Calu3 (cell line): ENCODE data around the gene FBXL19. TPM values are rescaled to one million over a fixed set of nuclear protein-coding genes. Genes with fewer than 3 reads are reported as not detected.
"Not testable (repeated sequence)": the region's sequence is repeated elsewhere in the genome, so short reads cannot be mapped to it uniquely, and the experiment has no call there.

ENCODE experiments used
- BruUV-seq: library from RNA; stranded (reverse); fragments of 400-500 nt; replicated peaks from 2 replicates; lab custom pipeline; 2021; lab: Mats Ljungman, UMichigan
- CTCF ChIA-PET: fragments of 300-600 bp; sonication (Branson Sonifier 250); formaldehyde crosslinking; loops from one replicate; lab custom pipeline; 2022; ENCODE audit warnings: antibody characterized with exemption; lab: Charles Lee
- DNase-seq: peaks from one replicate; pipeline ENCODE4 v3.0.0; 2022
- H3K27ac Mint-ChIP-seq: one replicate; pipeline ENCODE4 v1.8.0; 2022; ENCODE audit warnings: mixed read lengths; ENCODE audit not compliant: unreplicated experiment
- H3K27me3 Mint-ChIP-seq: one replicate; pipeline ENCODE4 v1.8.0; 2022; ENCODE audit warnings: mixed read lengths; ENCODE audit not compliant: unreplicated experiment
- H3K36me3 Mint-ChIP-seq: one replicate; pipeline ENCODE4 v1.8.0; 2022; ENCODE audit warnings: mild to moderate bottlenecking, moderate library complexity, mixed read lengths; ENCODE audit not compliant: insufficient read depth, unreplicated experiment
- H3K4me1 Mint-ChIP-seq: one replicate; pipeline ENCODE4 v1.8.0; 2022; ENCODE audit warnings: mild to moderate bottlenecking, low read depth, mixed read lengths; ENCODE audit not compliant: unreplicated experiment
- H3K4me3 Mint-ChIP-seq: one replicate; pipeline ENCODE4 v1.8.0; 2022; ENCODE audit warnings: mild to moderate bottlenecking, low read depth, moderate library complexity, mixed read lengths; ENCODE audit not compliant: unreplicated experiment
- H3K9me3 Mint-ChIP-seq: one replicate; pipeline ENCODE4 v1.8.0; 2022; ENCODE audit warnings: low read depth, mixed read lengths; ENCODE audit not compliant: unreplicated experiment
- CTCF ChIP-seq: fragments of 200-600 bp; IDR thresholded peaks from one replicate; pipeline ENCODE4 v1.8.0; 2022; ENCODE audit warnings: antibody characterized with exemption; ENCODE audit not compliant: unreplicated experiment
- intact Hi-C: fragments of 100-400 bp; cut with micrococcal nuclease; formaldehyde crosslinking; loops from one replicate; pipeline ENCODE4 v1.10.0; 2022; ENCODE audit not compliant: unreplicated experiment
- total RNA-seq: library from RNA; stranded (reverse); gene quantifications from 2 replicates; pipeline ENCODE4 v1.2.3, GENCODE V29; 2022

The FBXL19 gene
- total RNA-seq, 1 experiment from 2014 or later, result 43.2 TPM

- no peaks in the 10 kb centered on the region for H3K9me3 Mint-ChIP-seq
- intact Hi-C loops, result no loop called here
- H3K27me3 Mint-ChIP-seq, result no peaks in the 10 kb centered on the region
- no peak for TF ChIP-seq CTCF
- H3K27ac Mint-ChIP-seq, result no peak overlapping the region
- CTCF ChIA-PET, result interaction anchor here (0.7 kb wide), 1 partner anchor 50 kb away, joined by 7 read pairs; no protein-coding TSS in a partner anchor
- H3K36me3 Mint-ChIP-seq, result peaks cover 42% of the 10 kb centered on the region
- H3K4me1 Mint-ChIP-seq, result peaks cover 21% of the 10 kb centered on the region
- no TSS peak for BruUV-seq
- H3K4me3 Mint-ChIP-seq, result no peak overlapping the region
- no peak for DNase-seq
These were observed 33.7 kb upstream of the FBXL19 start for GRCh38 chr16:30889721-30890120.

GRCh38 chr16:30891043-30891823, 32.1 kb upstream of the FBXL19 start:
- DNase-seq, intact Hi-C loops, H3K27me3 Mint-ChIP-seq, H3K4me3 Mint-ChIP-seq, H3K27ac Mint-ChIP-seq, BruUV-seq, H3K9me3 Mint-ChIP-seq: not testable (repeated sequence)
- Mint-ChIP-seq H3K36me3 (peaks cover 53% of the 10 kb centered on the region), H3K4me1 (peaks cover 35% of the 10 kb centered on the region)
- CTCF ChIA-PET, result interaction anchor here (0.7 kb wide), 4 partner anchors 25 to 305 kb away, joined by 3 to 10 read pairs (median 5); no protein-coding TSS in a partner anchor

GRCh38 chr16:30892670-30893416, 30.5 kb upstream of the FBXL19 start:
- Mint-ChIP-seq H3K4me3 (peak overlapping the region; percentile 75), H3K36me3 (peaks cover 62% of the 10 kb centered on the region), H3K27ac (peak overlapping the region; percentile 46), H3K27me3 (no peaks in the 10 kb centered on the region), H3K4me1 (peaks cover 42% of the 10 kb centered on the region), H3K9me3 (no peaks in the 10 kb centered on the region)
- no TSS peak for BruUV-seq
- no peak for TF ChIP-seq CTCF
- intact Hi-C loops, result no loop called here
- no peak for DNase-seq
- CTCF ChIA-PET, result no interaction called here

- intact Hi-C loops, result no loop called here
- no TSS peak for BruUV-seq
- H3K27me3 Mint-ChIP-seq, result no peaks in the 10 kb centered on the region
- no peak for TF ChIP-seq CTCF
- peaks cover 62% of the 10 kb centered on the region for H3K36me3 Mint-ChIP-seq
- H3K4me3 Mint-ChIP-seq, result peak overlapping the region; percentile 75
- CTCF ChIA-PET, result no interaction called here
- peaks cover 42% of the 10 kb centered on the region for H3K4me1 Mint-ChIP-seq
- peak overlapping the region; percentile 46 for H3K27ac Mint-ChIP-seq
- DNase-seq, result no peak
- H3K9me3 Mint-ChIP-seq, result no peaks in the 10 kb centered on the region
These were observed 30.0 kb upstream of the FBXL19 start for GRCh38 chr16:30893417-30893743.
